HG02943 (cell line): Measurements from ENCODE around the gene TSSK6.

Experiments
- ATAC-seq: cut with Tn5 transposase; IDR thresholded peaks from one replicate; pipeline ENCODE4 v1.9.1; 2021; ENCODE audit warnings: mild to moderate bottlenecking, low read depth, moderate library complexity; ENCODE audit not compliant: unreplicated experiment

The TSSK6 gene

GRCh38 chr19:19545707-19546106, 30.4 kb upstream of the TSSK6 start:
- ATAC-seq, result no peak

DNA sequence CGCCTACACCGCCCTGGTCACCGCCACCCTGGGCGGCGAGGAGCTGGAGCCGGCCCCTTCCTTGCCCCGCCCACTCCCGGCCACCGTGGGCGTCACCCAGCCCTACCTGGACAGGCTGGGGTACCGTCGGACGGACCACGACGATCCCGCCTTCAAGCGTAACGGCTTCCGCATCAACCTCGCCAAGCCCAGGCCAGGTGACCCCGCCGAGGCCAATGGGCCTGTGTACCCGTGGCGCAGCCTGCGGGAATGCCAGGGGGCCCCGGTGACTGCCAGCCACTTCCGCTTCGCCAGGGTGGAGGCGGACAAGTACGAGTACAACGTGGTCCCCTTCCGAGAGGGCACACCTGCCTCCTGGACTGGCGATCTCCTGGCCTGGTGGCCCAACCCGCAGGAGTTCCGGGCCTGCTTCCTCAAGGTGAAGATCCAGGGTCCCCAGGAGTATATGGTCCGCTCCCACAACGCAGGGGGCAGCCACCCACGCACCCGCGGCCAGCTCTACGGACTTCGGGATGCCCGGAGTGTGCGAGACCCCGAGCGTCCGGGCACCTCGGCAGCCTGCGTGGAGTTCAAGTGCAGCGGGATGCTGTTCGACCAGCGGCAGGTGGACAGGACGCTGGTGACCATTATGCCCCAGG, 29.7 kb upstream of the TSSK6 start:
- no peak for ATAC-seq

GRCh38 chr19:19544257-19544953, 29.1 kb upstream of the TSSK6 start:
- no peak for ATAC-seq

DNA sequence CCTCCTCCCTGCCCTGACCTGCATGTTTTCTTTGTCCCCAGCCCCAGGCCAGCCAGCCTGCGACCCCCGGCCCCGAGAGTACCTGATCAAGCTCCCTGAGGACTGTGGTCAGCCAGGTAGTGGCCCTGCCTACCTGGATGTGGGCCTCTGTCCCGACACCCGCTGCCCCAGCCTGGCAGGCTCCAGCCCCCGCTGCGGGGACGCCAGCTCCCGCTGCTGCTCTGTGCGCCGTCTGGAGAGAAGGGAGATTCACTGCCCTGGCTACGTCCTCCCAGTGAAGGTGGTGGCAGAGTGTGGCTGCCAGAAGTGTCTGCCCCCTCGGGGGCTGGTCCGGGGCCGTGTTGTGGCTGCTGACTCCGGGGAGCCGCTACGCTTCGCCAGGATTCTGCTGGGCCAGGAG, 28.3 kb upstream of the TSSK6 start:
- ATAC-seq, result no peak

DNA sequence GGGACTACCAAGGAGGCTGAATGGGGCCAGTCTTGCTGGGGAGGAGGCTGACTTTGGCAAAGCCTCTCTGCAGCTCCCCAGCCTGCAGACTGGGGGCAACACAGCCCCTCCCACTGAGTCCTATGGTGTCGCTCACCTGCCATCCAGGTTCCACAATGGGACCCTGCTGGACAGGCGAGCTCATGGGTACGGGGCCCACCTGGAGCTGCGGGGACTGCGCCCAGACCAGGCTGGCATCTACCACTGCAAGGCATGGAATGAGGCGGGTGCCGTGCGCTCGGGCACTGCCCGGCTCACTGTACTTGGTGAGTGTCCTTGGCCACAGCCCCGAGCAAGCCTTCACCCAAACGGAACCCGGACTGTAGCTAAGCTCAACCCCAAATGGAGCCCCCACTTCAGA, 27.8 kb upstream of the TSSK6 start:
- no peak for ATAC-seq

DNA sequence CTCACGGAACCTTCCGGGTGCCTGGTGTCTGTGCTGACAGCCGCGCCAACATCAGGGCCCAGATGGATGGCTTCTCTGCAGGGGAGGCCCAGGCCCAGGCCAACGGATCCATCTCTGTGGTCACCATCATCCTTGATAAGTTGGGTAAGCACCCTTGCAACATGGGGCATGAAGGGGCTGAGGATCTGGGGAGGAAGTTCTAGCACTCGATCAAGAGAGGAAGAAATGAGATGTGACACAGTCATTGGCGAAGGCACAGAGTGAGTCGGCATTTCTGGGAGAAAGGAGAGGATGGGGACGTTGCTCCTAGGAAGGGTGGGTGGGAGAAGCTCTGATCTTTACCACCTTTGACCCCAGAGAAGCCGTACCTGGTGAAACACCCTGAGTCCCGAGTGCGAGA, 27.2 kb upstream of the TSSK6 start:
- ATAC-seq, result no peak

GRCh38 chr19:19541616-19542015, 26.3 kb upstream of the TSSK6 start:
- ATAC-seq, result no peak

GRCh38 chr19:19540715-19541515, 25.6 kb upstream of the TSSK6 start:
- no peak for ATAC-seq

GRCh38 chr19:19540064-19540714, 24.8 kb upstream of the TSSK6 start:
- ATAC-seq, result no peak

GRCh38 chr19:19539698-19540063, 24.3 kb upstream of the TSSK6 start:
- no peak for ATAC-seq

DNA sequence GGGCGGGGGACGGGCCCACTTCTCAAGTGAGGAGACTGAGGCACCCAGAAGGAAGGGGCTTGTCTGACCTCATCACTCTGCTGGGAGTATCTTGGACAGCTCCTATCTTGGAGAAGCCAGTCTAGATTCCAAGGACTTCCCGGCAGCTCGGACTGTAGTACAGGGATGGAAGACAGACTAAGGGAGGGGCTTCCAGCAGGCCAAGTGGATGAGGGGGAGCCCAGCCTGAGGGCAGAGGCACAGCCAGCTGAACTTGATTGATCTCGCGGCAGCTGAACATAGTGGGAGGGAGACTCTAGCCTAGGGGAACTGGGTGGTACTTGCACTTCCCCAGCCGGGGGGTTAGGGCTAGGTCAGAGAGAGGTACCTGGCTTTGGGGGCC, 23.4 kb upstream of the TSSK6 start:
- no peak for ATAC-seq

- ATAC-seq, result no peak
Observed at GRCh38 chr19:19538061-19538784, 22.9 kb upstream of the TSSK6 start, which contains the start of gene CILP2. Gene CILP2 (plus strand): TSS chr19:19538265. CDS start chr19:19538350, 85 bp downstream.

DNA sequence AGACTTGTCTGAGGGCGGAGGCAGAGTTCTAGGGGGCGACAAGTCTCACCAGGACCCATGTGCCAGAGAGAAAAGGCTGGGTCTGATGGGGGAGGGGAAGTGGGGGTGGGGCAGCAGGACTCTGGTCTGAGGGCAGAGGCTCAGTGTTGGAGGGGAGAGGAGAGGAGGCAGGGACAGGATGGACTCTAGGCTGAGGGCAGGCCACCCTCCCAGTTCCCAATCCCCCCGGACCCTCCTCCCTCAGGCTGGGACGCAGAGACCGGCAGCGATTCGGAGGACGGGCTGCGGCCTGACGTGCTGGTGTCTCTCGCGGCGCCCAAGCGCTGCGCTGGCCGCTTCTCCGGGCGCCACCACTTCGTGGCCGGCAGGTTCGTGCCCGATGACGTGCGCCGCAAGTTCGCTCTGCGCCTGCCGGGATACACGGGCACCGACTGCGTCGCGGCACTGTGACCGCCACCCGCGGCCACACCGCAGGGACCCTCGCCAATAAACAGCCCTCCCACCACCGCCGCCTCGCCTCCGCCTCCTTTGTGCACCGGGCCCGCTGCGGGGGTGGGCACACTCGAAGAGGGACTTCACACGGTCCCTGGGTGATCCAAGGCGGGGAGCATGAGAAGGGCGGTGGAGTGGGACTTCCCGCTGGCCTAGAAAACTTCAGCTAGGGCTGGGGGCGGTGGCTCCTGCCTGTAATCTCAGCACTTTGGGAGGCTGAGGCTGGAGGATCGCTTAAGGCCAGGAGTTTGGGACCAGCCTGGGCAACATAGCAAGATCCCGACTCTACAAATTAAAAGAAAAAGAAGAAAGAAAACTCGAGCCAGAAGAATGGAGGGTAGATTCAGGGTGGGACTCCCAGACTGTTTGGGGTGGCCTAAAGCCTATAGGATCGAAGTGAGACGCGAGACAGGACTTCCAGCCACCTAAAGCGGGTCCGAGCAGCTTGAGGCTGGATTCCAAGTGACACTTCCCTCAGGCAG, 22.0 kb upstream of the TSSK6 start:
- no peak for ATAC-seq

GRCh38 chr19:19535311-19536191, 20.2 kb upstream of the TSSK6 start:
- ATAC-seq, result no peak

GRCh38 chr19:19534556-19535265, 19.4 kb upstream of the TSSK6 start:
- ATAC-seq, result no peak

DNA sequence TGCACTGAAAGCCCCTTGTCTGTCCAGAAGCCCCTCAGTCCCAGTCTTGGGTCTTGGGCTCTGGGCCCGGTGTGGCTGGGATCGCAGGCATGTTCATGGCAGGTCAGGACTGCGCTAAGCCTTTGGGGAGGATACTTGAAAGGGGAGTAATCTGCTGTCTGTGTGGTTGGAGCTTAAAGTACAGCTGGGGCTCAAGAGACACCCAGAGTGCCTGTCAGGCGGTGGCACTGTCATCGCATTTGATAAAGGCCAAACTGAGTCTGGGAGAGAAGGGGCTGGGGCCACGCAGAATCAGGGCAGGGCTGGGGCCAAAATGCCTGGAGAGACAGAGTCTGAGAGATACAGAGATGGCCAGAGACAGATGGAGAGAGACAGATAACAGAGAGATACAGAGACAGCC, 18.5 kb upstream of the TSSK6 start:
- no peak for ATAC-seq

DNA sequence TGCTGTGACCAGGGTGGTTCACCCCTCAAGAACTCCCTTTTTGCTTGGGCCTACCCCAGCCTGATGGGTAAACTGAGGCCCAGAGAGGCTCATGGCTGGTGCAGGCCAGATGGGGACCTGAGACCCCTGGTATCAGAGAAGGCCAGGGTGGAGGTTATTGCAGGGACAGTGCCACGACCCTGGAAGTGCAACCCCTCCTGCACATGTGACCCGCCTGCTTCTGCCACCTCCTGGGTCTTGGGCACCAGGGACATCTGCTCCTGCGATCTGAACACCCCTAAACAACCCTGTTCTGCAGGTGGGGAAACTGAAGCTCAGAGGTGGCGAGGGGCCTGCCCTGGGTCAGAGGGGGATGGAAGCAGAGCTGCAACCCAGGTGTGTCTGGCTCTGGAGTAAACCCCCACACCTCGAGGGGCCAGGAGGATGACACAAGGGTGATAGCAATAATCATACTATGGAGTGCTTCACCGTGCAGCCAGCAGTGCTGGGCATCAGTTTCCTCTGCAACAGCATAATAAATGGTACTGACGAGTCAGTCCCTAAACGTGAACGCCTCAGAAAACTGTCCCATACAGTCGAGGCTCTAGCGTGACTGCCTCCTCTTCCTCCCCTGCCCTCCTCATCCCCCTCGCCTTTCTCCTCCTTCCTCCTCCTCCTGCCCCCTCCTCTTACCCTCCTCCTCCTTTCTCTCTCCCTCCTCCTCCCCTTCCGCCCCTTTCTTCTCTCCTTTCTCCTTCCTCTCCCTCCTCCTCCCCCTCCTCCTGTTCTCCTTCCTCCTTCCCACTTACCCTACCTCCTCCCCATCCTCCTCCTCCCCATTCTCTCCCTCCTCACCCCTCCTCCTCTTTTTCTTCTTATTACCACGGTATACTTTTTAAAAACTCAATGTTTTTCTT, 17.7 kb upstream of the TSSK6 start:
- no peak for ATAC-seq
